ENCODE results near the gene TIPARP. TPM values are rescaled to one million over a fixed set of nuclear protein-coding genes. Genes with fewer than 3 reads are reported as not detected.

The TIPARP gene
- total RNA-seq, 1 donor, result 28.2 TPM

- peak; percentile 42 for DNase-seq (ENCODE audit: insufficient read length, low spot score, missing footprints)
- TF ChIP-seq, protein P1, sequence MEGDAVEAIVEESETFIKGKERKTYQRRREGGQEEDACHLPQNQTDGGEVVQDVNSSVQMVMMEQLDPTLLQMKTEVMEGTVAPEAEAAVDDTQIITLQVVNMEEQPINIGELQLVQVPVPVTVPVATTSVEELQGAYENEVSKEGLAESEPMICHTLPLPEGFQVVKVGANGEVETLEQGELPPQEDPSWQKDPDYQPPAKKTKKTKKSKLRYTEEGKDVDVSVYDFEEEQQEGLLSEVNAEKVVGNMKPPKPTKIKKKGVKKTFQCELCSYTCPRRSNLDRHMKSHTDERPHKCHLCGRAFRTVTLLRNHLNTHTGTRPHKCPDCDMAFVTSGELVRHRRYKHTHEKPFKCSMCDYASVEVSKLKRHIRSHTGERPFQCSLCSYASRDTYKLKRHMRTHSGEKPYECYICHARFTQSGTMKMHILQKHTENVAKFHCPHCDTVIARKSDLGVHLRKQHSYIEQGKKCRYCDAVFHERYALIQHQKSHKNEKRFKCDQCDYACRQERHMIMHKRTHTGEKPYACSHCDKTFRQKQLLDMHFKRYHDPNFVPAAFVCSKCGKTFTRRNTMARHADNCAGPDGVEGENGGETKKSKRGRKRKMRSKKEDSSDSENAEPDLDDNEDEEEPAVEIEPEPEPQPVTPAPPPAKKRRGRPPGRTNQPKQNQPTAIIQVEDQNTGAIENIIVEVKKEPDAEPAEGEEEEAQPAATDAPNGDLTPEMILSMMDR (IDR thresholded peaks at IDR 0.05; ENCODE audit: extremely low read depth, low read depth, low read length), result no peak
- Histone ChIP-seq H3K36me3 (ENCODE audit: insufficient read depth, low read length) (no peaks in the 10 kb centered on the region), H3K79me2 (ENCODE audit: insufficient read depth, low read length) (no peaks in the 10 kb centered on the region), H3K9me3 (ENCODE audit: low read depth, low read length) (no peaks in the 10 kb centered on the region), H4K20me1 (ENCODE audit: insufficient read depth, low read length) (no peaks in the 10 kb centered on the region), H3K4me2 (ENCODE audit: insufficient read depth, low read length) (peak overlapping the region; percentile 83), H3K4me3 (ENCODE audit: insufficient read depth, low read length) (peak overlapping the region; percentile 63), H3K4me1 (ENCODE audit: insufficient read depth, low read length) (peaks cover 24% of the 10 kb centered on the region), H2AFZ (ENCODE audit: low read length) (peak overlapping the region; percentile 87), H3K27ac (ENCODE audit: low read depth, low read length) (peak overlapping the region; percentile 64), H3K27me3 (ENCODE audit: insufficient read depth, low read length) (no peaks in the 10 kb centered on the region)
Observed at GRCh38 chr3:156642750-156643728, 31.4 kb upstream of the TIPARP start.

DNA sequence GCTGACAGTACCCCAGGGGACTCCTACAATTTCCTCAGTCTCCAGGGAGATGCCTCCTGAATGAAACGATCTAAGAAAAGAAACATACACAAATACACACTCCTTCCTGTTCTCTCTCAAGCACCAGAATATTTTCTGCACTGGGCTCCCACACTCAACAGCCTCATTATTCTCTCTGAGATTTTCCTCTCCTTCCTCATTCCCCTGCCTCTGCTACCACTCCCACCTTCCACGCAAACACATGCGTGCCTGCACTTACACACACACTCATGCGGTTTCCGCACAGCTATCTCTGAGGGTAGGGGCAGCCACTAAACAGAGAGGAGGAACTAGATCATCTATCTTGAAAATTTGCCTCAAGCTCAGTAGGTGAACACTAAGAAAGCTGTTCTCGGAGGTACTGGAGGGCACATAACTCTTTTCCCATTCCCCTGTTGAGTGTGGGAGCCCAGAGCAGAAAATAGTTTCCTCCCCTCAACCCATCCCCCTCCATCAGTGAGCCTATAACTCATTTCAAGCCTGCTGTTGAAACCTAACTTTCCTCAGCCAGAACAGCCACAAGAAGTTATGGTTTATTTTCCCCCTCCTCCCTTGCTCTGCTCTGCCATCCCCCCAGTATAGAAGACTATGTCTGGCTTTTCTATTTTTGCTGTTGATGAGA lies 30.5 kb upstream of the TIPARP start:
- Histone ChIP-seq H3K4me1 (ENCODE audit: insufficient read depth, low read length) (peaks cover 24% of the 10 kb centered on the region), H2AFZ (ENCODE audit: low read length) (peak overlapping the region; percentile 87), H3K4me2 (ENCODE audit: insufficient read depth, low read length) (peak overlapping the region; percentile 83), H4K20me1 (ENCODE audit: insufficient read depth, low read length) (no peaks in the 10 kb centered on the region), H3K9me3 (ENCODE audit: low read depth, low read length) (no peaks in the 10 kb centered on the region), H3K27me3 (ENCODE audit: insufficient read depth, low read length) (no peaks in the 10 kb centered on the region), H3K27ac (ENCODE audit: low read depth, low read length) (peak overlapping the region; percentile 64), H3K79me2 (ENCODE audit: insufficient read depth, low read length) (no peaks in the 10 kb centered on the region), H3K4me3 (ENCODE audit: insufficient read depth, low read length) (peak overlapping the region; percentile 63), H3K36me3 (ENCODE audit: insufficient read depth, low read length) (no peaks in the 10 kb centered on the region)
- TF ChIP-seq, protein P1 (IDR thresholded peaks at IDR 0.05; ENCODE audit: extremely low read depth, low read depth, low read length), result no peak
- peak; percentile 83 for DNase-seq (ENCODE audit: insufficient read length, low spot score, missing footprints)

GRCh38 chr3:156644958-156645357 lies 29.4 kb upstream of the TIPARP start:
- Histone ChIP-seq H3K27ac (ENCODE audit: low read depth, low read length) (no peak overlapping the region), H2AFZ (ENCODE audit: low read length) (no peak overlapping the region), H3K27me3 (ENCODE audit: insufficient read depth, low read length) (no peaks in the 10 kb centered on the region), H3K36me3 (ENCODE audit: insufficient read depth, low read length) (no peaks in the 10 kb centered on the region), H4K20me1 (ENCODE audit: insufficient read depth, low read length) (no peaks in the 10 kb centered on the region), H3K4me2 (ENCODE audit: insufficient read depth, low read length) (no peak overlapping the region), H3K9me3 (ENCODE audit: low read depth, low read length) (no peaks in the 10 kb centered on the region), H3K4me3 (ENCODE audit: insufficient read depth, low read length) (no peak overlapping the region), H3K4me1 (ENCODE audit: insufficient read depth, low read length) (peaks cover 24% of the 10 kb centered on the region), H3K79me2 (ENCODE audit: insufficient read depth, low read length) (no peaks in the 10 kb centered on the region)
- no peak for DNase-seq (ENCODE audit: insufficient read length, low spot score, missing footprints)
- TF ChIP-seq, protein P1 (IDR thresholded peaks at IDR 0.05; ENCODE audit: extremely low read depth, low read depth, low read length), result no peak

DNA sequence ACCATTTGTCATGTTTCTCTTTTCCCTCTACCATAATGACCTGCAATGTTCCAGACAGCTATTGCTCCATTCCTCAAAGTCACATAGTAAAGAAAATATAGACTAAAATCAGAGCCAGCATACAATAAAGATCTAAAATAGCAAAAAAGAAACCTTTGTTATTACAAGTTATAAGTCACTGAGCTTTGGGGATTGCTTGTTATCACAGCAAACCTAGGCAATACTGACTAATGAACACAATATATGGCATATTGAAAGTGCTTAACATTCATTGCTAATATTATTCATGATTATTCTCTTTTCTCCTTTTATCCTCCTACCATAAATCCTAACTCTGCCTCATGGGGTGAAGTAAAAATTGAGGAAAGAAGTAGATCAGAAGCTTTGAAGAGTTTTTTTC lies 27.4 kb upstream of the TIPARP start:
- no peak overlapping the region for H3K27ac ChIP-seq (ENCODE audit: low read depth, low read length)
- H3K27me3 ChIP-seq (ENCODE audit: insufficient read depth, low read length), result no peaks in the 10 kb centered on the region
- no peak overlapping the region for H3K4me2 ChIP-seq (ENCODE audit: insufficient read depth, low read length)
- peaks cover 24% of the 10 kb centered on the region for H3K4me1 ChIP-seq (ENCODE audit: insufficient read depth, low read length)
- H3K36me3 ChIP-seq (ENCODE audit: insufficient read depth, low read length), result no peaks in the 10 kb centered on the region
- H3K79me2 ChIP-seq (ENCODE audit: insufficient read depth, low read length), result no peaks in the 10 kb centered on the region
- TF ChIP-seq, protein P1 (IDR thresholded peaks at IDR 0.05; ENCODE audit: extremely low read depth, low read depth, low read length), result no peak
- DNase-seq (ENCODE audit: insufficient read length, low spot score, missing footprints), result no peak
- no peak overlapping the region for H2AFZ ChIP-seq (ENCODE audit: low read length)
- H4K20me1 ChIP-seq (ENCODE audit: insufficient read depth, low read length), result no peaks in the 10 kb centered on the region
- H3K4me3 ChIP-seq (ENCODE audit: insufficient read depth, low read length), result no peak overlapping the region
- no peaks in the 10 kb centered on the region for H3K9me3 ChIP-seq (ENCODE audit: low read depth, low read length)
